Karpas-422 (cell line): Measurements from ENCODE around the gene ST7. TPM values are rescaled to one million over a fixed set of nuclear protein-coding genes. Genes with fewer than 3 reads are reported as not detected.
A peak's percentile ranks its signal among the peaks of the same experiment; 100 is the strongest.

Experiments
- DNase-seq: peaks from one replicate; pipeline ENCODE4 v3.0.0-alpha.2; 2015
- H2AFZ ChIP-seq: fragments of 200-600 bp; sonication (generic); 2 replicates; pipeline ENCODE4 v1.6.1; 2014; ENCODE audit warnings: antibody characterized with exemption, low read length, mixed read lengths
- H3K27ac ChIP-seq: fragments of 200-600 bp; sonication (generic); 2 replicates; pipeline ENCODE4 v1.5.1; 2014; ENCODE audit warnings: mild to moderate bottlenecking, low read length, moderate library complexity
- H3K27me3 ChIP-seq: fragments of 200-600 bp; sonication (generic); 2 replicates; pipeline ENCODE4 v1.6.1; 2014; ENCODE audit warnings: low read length, mixed read lengths
- H3K36me3 ChIP-seq: fragments of 200-600 bp; sonication (generic); 2 replicates; pipeline ENCODE4 v1.6.1; 2014; ENCODE audit warnings: low read length, mixed read lengths; ENCODE audit not compliant: insufficient read depth
- H3K4me1 ChIP-seq: fragments of 200-600 bp; sonication (generic); 2 replicates; pipeline ENCODE4 v1.6.1; 2014; ENCODE audit warnings: mild to moderate bottlenecking, low read length, mixed read lengths
- H3K4me2 ChIP-seq: fragments of 200-600 bp; sonication (generic); 2 replicates; pipeline ENCODE4 v1.6.1; 2014; ENCODE audit warnings: low read length, low read depth, mild to moderate bottlenecking; ENCODE audit not compliant: poor library complexity, severe bottlenecking
- H3K4me3 ChIP-seq: fragments of 200-600 bp; sonication (generic); 2 replicates; pipeline ENCODE4 v1.5.1; 2014; ENCODE audit warnings: mild to moderate bottlenecking, antibody characterized with exemption, low read length, mixed read lengths
- H3K79me2 ChIP-seq: fragments of 200-600 bp; sonication (generic); 2 replicates; pipeline ENCODE4 v1.6.1; 2014; ENCODE audit warnings: mild to moderate bottlenecking, low read length, mixed read lengths
- H3K9ac ChIP-seq: fragments of 200-600 bp; sonication (generic); 2 replicates; pipeline ENCODE4 v1.6.0; 2014; ENCODE audit warnings: low read length
- H3K9me2 ChIP-seq: fragments of 200-600 bp; sonication (generic), shearing (Covaris generic); replicated peaks from 2 replicates; pipeline ENCODE4 v1.6.0; 2014; ENCODE audit warnings: mild to moderate bottlenecking, low read length, moderate library complexity; ENCODE audit not compliant: insufficient read depth
- H3K9me3 ChIP-seq: fragments of 300-700, 200-600 bp; sonication (generic); 2 replicates; pipeline ENCODE4 v1.6.1; 2014; ENCODE audit warnings: low read length, mixed read lengths
- H4K20me1 ChIP-seq: fragments of 200-600 bp; sonication (generic); 2 replicates; pipeline ENCODE4 v1.6.1; 2014; ENCODE audit warnings: mild to moderate bottlenecking, antibody characterized with exemption, low read length, low read depth; ENCODE audit not compliant: insufficient read depth
- total RNA-seq: library from RNA; depleted of rRNA; stranded (reverse); fragments of >200 nt; shearing (Covaris generic); gene quantifications from 2 replicates; pipeline ENCODE4 v1.2.3, GENCODE V29; 2014; ENCODE audit warnings: low replicate concordance

ST7 gene
- total RNA-seq, 1 experiment from 2014 or later = 4.6 TPM

- Histone ChIP-seq H3K79me2 (no peaks in the 10 kb centered on the region), H3K27me3 (no peaks in the 10 kb centered on the region), H3K27ac (no peak overlapping the region), H3K4me3 (no peak overlapping the region), H3K9me2 (no peaks in the 10 kb centered on the region), H3K9me3 (no peaks in the 10 kb centered on the region), H3K36me3 (no peaks in the 10 kb centered on the region), H3K4me2 (no peak overlapping the region), H3K9ac (no peak overlapping the region), H2AFZ (no peak overlapping the region), H4K20me1 (0 out of 2 replicates have a peak, but pooled peaks cover 4% of the 10 kb centered on the region), H3K4me1 (no peaks in the 10 kb centered on the region)
- DNase-seq = no peak
Observed at GRCh38 chr7:116977172-116977571, 23.9 kb downstream of the ST7 start.

- no peak overlapping the region for H3K9ac ChIP-seq
- no peak overlapping the region for H3K27ac ChIP-seq
- no peak overlapping the region for H3K4me3 ChIP-seq
- H3K9me3 ChIP-seq = no peaks in the 10 kb centered on the region
- H3K27me3 ChIP-seq = no peaks in the 10 kb centered on the region
- no peak overlapping the region for H2AFZ ChIP-seq
- H4K20me1 ChIP-seq = 0 out of 2 replicates have a peak, but pooled peaks cover 4% of the 10 kb centered on the region
- no peak overlapping the region for H3K4me2 ChIP-seq
- no peaks in the 10 kb centered on the region for H3K79me2 ChIP-seq
- no peaks in the 10 kb centered on the region for H3K9me2 ChIP-seq
- DNase-seq = no peak
- no peaks in the 10 kb centered on the region for H3K4me1 ChIP-seq
- H3K36me3 ChIP-seq = no peaks in the 10 kb centered on the region
Observed at GRCh38 chr7:116978006-116978405, 24.7 kb downstream of the ST7 start.

DNA sequence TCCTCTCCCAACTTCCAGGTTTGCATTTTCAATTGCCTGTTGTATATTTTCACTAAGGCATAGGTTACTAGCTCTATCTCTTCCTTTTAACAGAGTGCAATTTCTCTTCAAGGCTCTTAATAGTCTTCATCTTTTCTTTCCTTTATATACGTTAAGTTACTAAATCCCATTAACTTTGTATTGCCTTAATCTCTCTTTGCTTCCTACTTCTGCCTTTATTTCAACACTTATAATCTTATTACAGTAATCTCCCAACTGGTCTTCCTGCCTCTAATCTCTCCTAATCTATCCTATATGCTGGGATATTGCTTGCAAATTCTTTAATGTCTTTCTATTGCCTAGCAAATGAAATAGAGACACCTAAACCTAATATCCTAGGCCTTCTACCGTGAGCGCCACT, 26.1 kb downstream of the ST7 start:
- H4K20me1 ChIP-seq = 0 out of 2 replicates have a peak, but pooled peaks cover 4% of the 10 kb centered on the region
- no peak overlapping the region for H3K27ac ChIP-seq
- no peak for DNase-seq
- H2AFZ ChIP-seq = no peak overlapping the region
- H3K4me1 ChIP-seq = no peaks in the 10 kb centered on the region
- H3K4me3 ChIP-seq = no peak overlapping the region
- no peak overlapping the region for H3K4me2 ChIP-seq
- H3K9me3 ChIP-seq = no peaks in the 10 kb centered on the region
- H3K36me3 ChIP-seq = no peaks in the 10 kb centered on the region
- H3K9me2 ChIP-seq = no peaks in the 10 kb centered on the region
- H3K27me3 ChIP-seq = no peaks in the 10 kb centered on the region
- H3K9ac ChIP-seq = no peak overlapping the region
- H3K79me2 ChIP-seq = no peaks in the 10 kb centered on the region

DNA sequence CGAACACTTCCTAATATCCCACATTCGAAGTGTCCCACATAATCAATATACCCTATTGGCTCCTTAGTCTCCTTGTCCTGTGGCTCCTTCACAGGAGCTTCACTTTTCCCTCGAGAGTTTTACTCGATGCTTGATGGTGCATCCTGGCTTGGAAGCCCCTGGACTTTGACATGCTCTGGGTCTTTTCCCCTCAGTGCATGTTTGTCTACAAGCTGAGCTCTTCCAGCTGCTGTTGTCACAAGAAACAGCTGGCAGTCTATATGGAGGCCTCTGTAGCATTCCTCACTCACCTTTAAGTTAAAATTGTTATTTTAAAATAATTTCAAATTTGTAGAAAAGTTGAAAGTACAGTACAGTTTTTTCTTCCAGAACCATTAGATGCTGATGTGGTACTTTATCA, 27.1 kb downstream of the ST7 start:
- Histone ChIP-seq H3K9ac (no peak overlapping the region), H3K4me3 (no peak overlapping the region), H3K9me3 (no peaks in the 10 kb centered on the region), H4K20me1 (0 out of 2 replicates have a peak, but pooled peaks cover 4% of the 10 kb centered on the region), H3K36me3 (no peaks in the 10 kb centered on the region), H3K27ac (no peak overlapping the region), H3K4me1 (no peaks in the 10 kb centered on the region), H3K9me2 (no peaks in the 10 kb centered on the region), H2AFZ (no peak overlapping the region), H3K79me2 (no peaks in the 10 kb centered on the region), H3K27me3 (no peaks in the 10 kb centered on the region), H3K4me2 (no peak overlapping the region)
- DNase-seq = no peak

- Histone ChIP-seq H3K79me2 (no peaks in the 10 kb centered on the region), H2AFZ (no peak overlapping the region), H3K9me3 (no peaks in the 10 kb centered on the region), H3K27ac (no peak overlapping the region), H3K27me3 (no peaks in the 10 kb centered on the region), H3K4me1 (no peaks in the 10 kb centered on the region), H4K20me1 (no peaks in the 10 kb centered on the region), H3K4me3 (no peak overlapping the region), H3K9me2 (no peaks in the 10 kb centered on the region), H3K4me2 (no peak overlapping the region), H3K9ac (no peak overlapping the region), H3K36me3 (no peaks in the 10 kb centered on the region)
- no peak for DNase-seq
Observed at GRCh38 chr7:116981939-116982338, 28.6 kb downstream of the ST7 start.

GRCh38 chr7:116984511-116984910, 31.2 kb downstream of the ST7 start:
- Histone ChIP-seq H3K4me2 (no peak overlapping the region), H3K4me1 (no peaks in the 10 kb centered on the region), H3K27ac (no peak overlapping the region), H2AFZ (no peak overlapping the region), H3K27me3 (no peaks in the 10 kb centered on the region), H3K4me3 (no peak overlapping the region), H4K20me1 (peaks cover 4% of the 10 kb centered on the region; the same call in 1 of the 2 replicates), H3K36me3 (no peaks in the 10 kb centered on the region), H3K9ac (no peak overlapping the region), H3K9me3 (no peaks in the 10 kb centered on the region), H3K79me2 (no peaks in the 10 kb centered on the region), H3K9me2 (no peaks in the 10 kb centered on the region)
- DNase-seq = no peak

GRCh38 chr7:116984917-116985316, 31.6 kb downstream of the ST7 start:
- peak; percentile 72 for DNase-seq
- Histone ChIP-seq H3K27ac (no peak overlapping the region), H3K9me2 (no peaks in the 10 kb centered on the region), H3K9me3 (no peaks in the 10 kb centered on the region), H3K4me2 (no peak overlapping the region), H4K20me1 (peaks cover 4% of the 10 kb centered on the region; the same call in 1 of the 2 replicates), H3K27me3 (no peaks in the 10 kb centered on the region), H3K79me2 (no peaks in the 10 kb centered on the region), H2AFZ (no peak overlapping the region), H3K4me1 (no peaks in the 10 kb centered on the region), H3K9ac (no peak overlapping the region), H3K4me3 (no peak overlapping the region), H3K36me3 (no peaks in the 10 kb centered on the region)

- no peaks in the 10 kb centered on the region for H3K9me2 ChIP-seq
- no peaks in the 10 kb centered on the region for H3K36me3 ChIP-seq
- H3K79me2 ChIP-seq = no peaks in the 10 kb centered on the region
- no peaks in the 10 kb centered on the region for H3K27me3 ChIP-seq
- no peaks in the 10 kb centered on the region for H3K9me3 ChIP-seq
- no peak overlapping the region for H3K27ac ChIP-seq
- no peak overlapping the region for H2AFZ ChIP-seq
- H3K9ac ChIP-seq = no peak overlapping the region
- H3K4me1 ChIP-seq = no peaks in the 10 kb centered on the region
- no peak overlapping the region for H3K4me2 ChIP-seq
- H3K4me3 ChIP-seq = no peak overlapping the region
- no peak for DNase-seq
- H4K20me1 ChIP-seq = peaks cover 4% of the 10 kb centered on the region; the same call in 1 of the 2 replicates
Observed at GRCh38 chr7:116985575-116985974, 32.3 kb downstream of the ST7 start.
